GM12878 (cell line): Measurements from ENCODE around the gene HOXC9. TPM values are rescaled to one million over a fixed set of nuclear protein-coding genes. Genes with fewer than 3 reads are reported as not detected.

Source experiments
- ATAC-seq: fragments of 200-7000 bp; cut with Tn5 transposase; 3 replicates; pipeline ENCODE4 v1.9.1; 2020; ENCODE audit warnings: mild to moderate bottlenecking, moderate library complexity
- BruUV-seq: library from RNA; stranded (reverse); fragments of 400-500 nt; replicated peaks from 2 replicates; lab custom pipeline; 2021; lab: Mats Ljungman, UMichigan
- CTCF ChIA-PET: fragments of 300-600 bp; sonication (Branson Sonifier 250); formaldehyde crosslinking; extraction: SDS; loops from one replicate; lab custom pipeline; 2021; ENCODE audit warnings: inconsistent platforms; lab: Yijun Ruan, JAX
- POLR2A ChIA-PET: fragments of 350-600 bp; formaldehyde crosslinking; extraction: SDS; loops from one replicate; lab custom pipeline; 2021; ENCODE audit warnings: inconsistent platforms; lab: Charles Lee
- RAD21 ChIA-PET: fragments of 300-600 bp; sonication (Branson Sonifier 250); formaldehyde crosslinking; loops from one replicate; lab custom pipeline; 2023; ENCODE audit warnings: antibody characterized with exemption; ENCODE audit not compliant: unreplicated experiment; lab: Charles Lee
- SMC1A ChIA-PET: fragments of 300-600 bp; sonication (Branson Sonifier 250); formaldehyde crosslinking; loops from one replicate; lab custom pipeline; 2023; ENCODE audit not compliant: unreplicated experiment, uncharacterized antibody; lab: Charles Lee
- DNase-seq: peaks from one replicate; pipeline ENCODE4 v3.0.0-alpha.2; 2011; ENCODE audit warnings: low read depth, low spot score
- FAIRE-seq: peaks from 3 replicates; lab custom pipeline; 2011; peaks lifted over from hg19 to GRCh38; lab: Jason Lieb, UNC
- H2AFZ ChIP-seq: 2 replicates; pipeline ENCODE4 v1.6.0; 2011; ENCODE audit warnings: low read depth, low read length, control low read depth; ENCODE audit not compliant: control insufficient read depth
- H3K27ac ChIP-seq: 2 replicates; pipeline ENCODE4 v1.5.1; 2011; ENCODE audit warnings: control low read depth; ENCODE audit not compliant: control insufficient read depth, insufficient read depth
- H3K27me3 ChIP-seq, 2 experiments: replicated peaks in 1 of 2; 2 replicates each; pipeline versions ENCODE4 v1.6.0 to v1.6.1; 2011; ENCODE audit warnings: low read length in 1 of 2; ENCODE audit not compliant: control insufficient read depth in 2 of 2, insufficient read depth in 2 of 2
- H3K36me3 ChIP-seq, 2 experiments: 2 replicates each; pipeline ENCODE4 v1.5.1; 2011; ENCODE audit warnings: low read length in 1 of 2; ENCODE audit not compliant: control insufficient read depth in 2 of 2, insufficient read depth in 2 of 2
- H3K4me1 ChIP-seq: 2 replicates; pipeline ENCODE4 v1.6.1; 2011; ENCODE audit warnings: mild to moderate bottlenecking, low read length, moderate library complexity, mixed read lengths; ENCODE audit not compliant: control insufficient read depth, insufficient read depth
- H3K4me2 ChIP-seq: 2 replicates; pipeline ENCODE4 v1.6.0; 2011; ENCODE audit warnings: control low read depth; ENCODE audit not compliant: control insufficient read depth, insufficient read depth
- H3K4me3 ChIP-seq: fragments of 200-600 bp; sonication (generic); 2 replicates; pipeline ENCODE4 v1.5.1; 2016
- H3K79me2 ChIP-seq: 2 replicates; pipeline ENCODE4 v1.6.0; 2011; ENCODE audit warnings: low read length; ENCODE audit not compliant: control insufficient read depth, insufficient read depth
- H3K9ac ChIP-seq: 2 replicates; pipeline ENCODE4 v1.8.0; 2011; ENCODE audit warnings: low read length, control low read depth, mixed read lengths; ENCODE audit not compliant: control insufficient read depth, insufficient read depth
- H3K9me3 ChIP-seq: replicated peaks from 3 replicates; pipeline ENCODE4 v1.5.1; 2011; ENCODE audit warnings: mild to moderate bottlenecking, low read length; ENCODE audit not compliant: control insufficient read depth, insufficient read depth
- H4K20me1 ChIP-seq: 2 replicates; pipeline ENCODE4 v1.6.0; 2011; ENCODE audit not compliant: control insufficient read depth, insufficient read depth
- EZH2 ChIP-seq: IDR thresholded peaks from 2 replicates; pipeline ENCODE4 v1.6.1; 2012; ENCODE audit warnings: low read depth, mild to moderate bottlenecking, control low read depth, inconsistent platforms, low read length, borderline replicate concordance; ENCODE audit not compliant: control insufficient read depth
- KDM1A ChIP-seq: fragments of 200-600 bp; sonication (generic); IDR thresholded peaks from 2 replicates; pipeline ENCODE4 v1.6.1; 2016; ENCODE audit warnings: borderline replicate concordance
- SIN3A ChIP-seq: IDR thresholded peaks from 2 replicates; pipeline ENCODE4 v1.6.1; 2012; ENCODE audit warnings: low read depth, low read length, improper control_type of control experiment
- SUZ12 ChIP-seq: fragments of 200-600 bp; sonication (generic); IDR thresholded peaks from one replicate; pipeline ENCODE4 v1.6.1; 2018; ENCODE audit warnings: antibody characterized with exemption, mild to moderate bottlenecking; ENCODE audit not compliant: unreplicated experiment
- WGBS: methylation state at CpG from one replicate; pipeline ENCODE4 v1.1.6; 2016; ENCODE audit warnings: low lambda C conversion rate; ENCODE audit not compliant: insufficient replicate concordance, insufficient coverage; ENCODE audit errors: missing lambda C conversion rate; 5-methylcytosine and 5-hydroxymethylcytosine counted together
- in situ Hi-C: fragments of 300-500 bp; cut with MboI; formaldehyde crosslinking; loops from 9 replicates; pipeline ENCODE4 v1.14.3; 2018; ENCODE audit warnings: mixed read lengths
- intact Hi-C: fragments of 100-400 bp; cut with micrococcal nuclease; formaldehyde crosslinking; loops from one replicate; pipeline ENCODE4 v1.14.2; 2022; ENCODE audit not compliant: unreplicated experiment
- polyA plus RNA-seq, 11 experiments: library from polyadenylated mRNA; depleted of rRNA in 4 of 11; unstranded in 6 of 11; stranded (reverse) in 5 of 11; fragments of >200 nt; fragmentation: Nextera tagmentation in 4 of 11; fragmentation: Illumina TruSeq in 1 of 11; extraction: Ambion mirVana in 4 of 11; extraction: Trizol in 1 of 11; gene quantifications; 1 replicate in 1 of 11; 2 replicates in 10 of 11; pipeline versions ENCODE4 v1.2.1 to v1.2.3, GENCODE V29; 2011 to 2016; ENCODE audit warnings: inconsistent platforms in 2 of 11, missing spikeins in 2 of 11, low read depth in 1 of 11
- total RNA-seq, 4 experiments: library from RNA; depleted of rRNA in 3 of 4; stranded (reverse); fragments of >200 nt in 3 of 4; fragmentation: Illumina TruSeq in 1 of 4; extraction: Trizol in 1 of 4; gene quantifications; 2 replicates each; pipeline versions ENCODE4 v1.2.1 to v1.2.3, GENCODE V29; 2013 to 2021
- TF ChIP-seq, protein P1 (sequence below): fragments of 450-650 bp; formaldehyde crosslinking; IDR thresholded peaks from 2 replicates; pipeline ENCODE4 v1.4.0; 2022; ENCODE audit warnings: mild to moderate bottlenecking, moderate library complexity

HOXC9 gene
- total and polyA plus RNA-seq, 10 of the 15 experiments (the other 5 are each of a cell fraction or from before 2014, with no cell fraction given) = not detected

DNA sequence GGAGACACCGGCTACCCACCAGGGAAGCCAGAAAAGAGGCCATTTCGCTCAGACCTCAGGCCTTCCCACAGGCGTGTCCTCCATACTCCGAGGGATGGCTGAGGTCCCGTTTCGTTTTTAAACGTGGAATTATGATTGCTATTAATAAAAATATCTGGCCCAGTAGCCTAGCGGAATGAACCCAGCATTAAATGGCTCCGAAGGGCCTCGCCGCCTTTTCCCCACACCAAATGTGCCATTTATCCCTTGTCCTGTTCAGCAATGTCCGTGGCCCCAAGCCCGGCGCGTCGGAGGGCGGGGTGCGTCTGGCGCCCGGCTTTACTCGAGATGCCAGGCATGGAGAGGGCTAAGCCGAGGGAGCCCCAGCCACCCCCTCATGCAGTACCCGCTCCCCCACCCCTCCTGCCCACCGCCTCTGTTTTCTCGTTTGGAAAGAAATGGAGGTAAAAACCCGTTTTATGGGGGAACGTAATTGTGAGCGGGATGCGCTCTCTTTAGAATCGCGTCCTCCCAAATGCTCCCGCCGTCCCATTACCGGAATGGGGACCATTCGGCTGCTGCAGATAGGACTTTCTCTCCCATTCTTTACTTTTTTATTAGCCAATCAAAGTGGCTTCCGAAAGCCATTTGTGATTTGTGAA is 14.5 kb downstream of the HOXC9 start:
- ChIA-PET CTCF (interaction anchor here (3.5 to 3.8 kb wide), 2 partner anchors 7 to 187 kb away, joined by 18 to 27 read pairs; partner anchors contain the start of gene HOXC8), POLR2A (interaction anchor here (0.6 kb wide), 1 partner anchor 385 kb away, joined by 5 read pairs; no protein-coding TSS in a partner anchor), RAD21 (no interaction called here), SMC1A (interaction anchor here (2.4 kb wide), 1 partner anchor 18 kb away, joined by 7 read pairs; the partner anchor contains the start of gene HOXC5)
- 33% methylated on average over 36 of the region's 36 CpGs for WGBS
- ATAC-seq (no peak), DNase-seq (no peak), FAIRE-seq (no peak)
- Histone ChIP-seq H2AFZ (no peak overlapping the region), H3K9ac (no peak overlapping the region), H3K9me3 (no peaks in the 10 kb centered on the region), H4K20me1 (no peaks in the 10 kb centered on the region; the same call in 1 of the 2 replicates), H3K4me3 (no peak overlapping the region), H3K36me3 (no peaks in the 10 kb centered on the region), H3K27ac (no peak overlapping the region), H3K4me1 (peaks cover 10% of the 10 kb centered on the region; the same call in 1 of the 2 replicates), H3K27me3 (peaks cover 17 to 35% of the 10 kb centered on the region in 2 experiments), H3K4me2 (no peak overlapping the region), H3K79me2 (no peaks in the 10 kb centered on the region)
- no TSS peak for BruUV-seq
- in situ Hi-C loops (no loop called here), intact Hi-C loops (no loop called here)
- TF ChIP-seq KDM1A (no peak), EZH2 (peak; percentile 80; the same call in 1 of the 2 replicates), SUZ12 (peak; percentile 12), SIN3A (no peak)
- TF ChIP-seq, protein P1, sequence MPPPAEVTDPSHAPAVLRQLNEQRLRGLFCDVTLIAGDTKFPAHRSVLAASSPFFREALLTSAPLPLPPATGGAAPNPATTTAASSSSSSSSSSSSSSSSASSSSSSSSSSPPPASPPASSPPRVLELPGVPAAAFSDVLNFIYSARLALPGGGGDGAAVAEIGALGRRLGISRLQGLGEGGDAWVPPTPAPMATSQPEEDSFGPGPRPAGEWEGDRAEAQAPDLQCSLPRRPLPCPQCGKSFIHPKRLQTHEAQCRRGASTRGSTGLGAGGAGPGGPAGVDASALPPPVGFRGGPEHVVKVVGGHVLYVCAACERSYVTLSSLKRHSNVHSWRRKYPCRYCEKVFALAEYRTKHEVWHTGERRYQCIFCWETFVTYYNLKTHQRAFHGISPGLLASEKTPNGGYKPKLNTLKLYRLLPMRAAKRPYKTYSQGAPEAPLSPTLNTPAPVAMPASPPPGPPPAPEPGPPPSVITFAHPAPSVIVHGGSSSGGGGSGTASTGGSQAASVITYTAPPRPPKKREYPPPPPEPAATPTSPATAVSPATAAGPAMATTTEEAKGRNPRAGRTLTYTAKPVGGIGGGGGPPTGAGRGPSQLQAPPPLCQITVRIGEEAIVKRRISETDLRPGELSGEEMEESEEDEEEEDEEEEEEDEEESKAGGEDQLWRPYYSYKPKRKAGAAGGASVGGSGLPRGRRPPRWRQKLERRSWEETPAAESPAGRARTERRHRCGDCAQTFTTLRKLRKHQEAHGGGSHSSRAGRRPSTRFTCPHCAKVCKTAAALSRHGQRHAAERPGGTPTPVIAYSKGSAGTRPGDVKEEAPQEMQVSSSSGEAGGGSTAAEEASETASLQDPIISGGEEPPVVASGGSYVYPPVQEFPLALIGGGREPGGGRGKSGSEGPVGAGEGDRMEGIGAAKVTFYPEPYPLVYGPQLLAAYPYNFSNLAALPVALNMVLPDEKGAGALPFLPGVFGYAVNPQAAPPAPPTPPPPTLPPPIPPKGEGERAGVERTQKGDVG (CRISPR knock-in tag) = no peak
